AG04450 (cell line): Measurements from ENCODE around the gene MICAL3. TPM values are rescaled to one million over a fixed set of nuclear protein-coding genes. Genes with fewer than 3 reads are reported as not detected.
"Not testable (repeated sequence)": the region's sequence is repeated elsewhere in the genome, so short reads cannot be mapped to it uniquely, and the experiment has no call there.

ENCODE experiments used
- CTCF ChIA-PET: fragments of 300-600, 350-600 bp; formaldehyde crosslinking; extraction: SDS; loops from one replicate; lab custom pipeline; 2022; ENCODE audit warnings: antibody characterized with exemption, inconsistent platforms; lab: Charles Lee
- POLR2A ChIA-PET: fragments of 350-600 bp; formaldehyde crosslinking; extraction: SDS; loops from one replicate; lab custom pipeline; 2021; ENCODE audit warnings: antibody characterized with exemption, inconsistent platforms; lab: Yijun Ruan, JAX
- DNase-seq: peaks from one replicate; pipeline ENCODE4 v3.0.0-alpha.2; 2011; ENCODE audit warnings: low read depth, low spot score
- H3K27ac ChIP-seq: one replicate; pipeline ENCODE4 v1.5.1; 2012; ENCODE audit warnings: low read depth, low read length, control low read depth
- H3K27me3 ChIP-seq: one replicate; pipeline ENCODE4 v1.6.0; 2012; ENCODE audit warnings: low read length; ENCODE audit not compliant: control insufficient read depth, insufficient read depth
- H3K4me3 ChIP-seq: 2 replicates; pipeline ENCODE4 v1.5.1; 2011; ENCODE audit warnings: mild to moderate bottlenecking, low read depth, low read length, control low read depth
- H3K9me3 ChIP-seq: 2 replicates; pipeline ENCODE4 v1.5.1; 2012; ENCODE audit warnings: low read length; ENCODE audit not compliant: control insufficient read depth, insufficient read depth
- polyA plus RNA-seq: library from polyadenylated mRNA; depleted of rRNA; stranded (reverse); fragments of >200 nt; gene quantifications from 2 replicates; pipeline ENCODE4 v1.2.3, GENCODE V29; 2011
- TF ChIP-seq, protein P1 (sequence below): IDR thresholded peaks from 2 replicates; pipeline ENCODE4 v1.5.1; 2011; ENCODE audit warnings: low read depth, low read length, control low read depth, inconsistent platforms

Gene MICAL3
- polyA plus RNA-seq, 1 experiment, result 17.8 TPM

DNA sequence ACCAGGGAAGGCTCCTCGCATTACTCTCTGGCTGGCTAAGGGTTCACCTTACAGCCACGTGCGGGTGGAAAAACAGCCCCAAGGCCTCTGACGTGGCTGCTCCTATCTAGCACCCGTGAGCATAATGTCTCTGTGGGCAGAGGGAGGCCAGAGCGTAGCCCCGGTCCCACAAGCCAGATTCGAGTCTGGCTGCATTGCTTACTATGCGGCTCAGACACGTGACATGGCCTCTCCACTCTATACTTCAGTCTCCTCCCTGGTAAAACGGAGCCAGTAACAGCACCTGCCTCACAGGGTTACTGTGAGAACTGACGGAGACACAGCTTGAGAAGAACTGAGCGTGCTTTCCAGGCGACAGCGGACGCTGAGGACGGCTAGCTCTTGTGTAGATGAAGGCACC is 144.3 kb downstream of the MICAL3 start:
- Histone ChIP-seq H3K9me3 (no peaks in the 10 kb centered on the region), H3K27ac (no peak overlapping the region), H3K27me3 (no peaks in the 10 kb centered on the region), H3K4me3 (no peak overlapping the region)
- no peak for DNase-seq
- CTCF ChIA-PET, result no interaction called here
- POLR2A ChIA-PET, result no interaction called here
- TF ChIP-seq, protein P1, sequence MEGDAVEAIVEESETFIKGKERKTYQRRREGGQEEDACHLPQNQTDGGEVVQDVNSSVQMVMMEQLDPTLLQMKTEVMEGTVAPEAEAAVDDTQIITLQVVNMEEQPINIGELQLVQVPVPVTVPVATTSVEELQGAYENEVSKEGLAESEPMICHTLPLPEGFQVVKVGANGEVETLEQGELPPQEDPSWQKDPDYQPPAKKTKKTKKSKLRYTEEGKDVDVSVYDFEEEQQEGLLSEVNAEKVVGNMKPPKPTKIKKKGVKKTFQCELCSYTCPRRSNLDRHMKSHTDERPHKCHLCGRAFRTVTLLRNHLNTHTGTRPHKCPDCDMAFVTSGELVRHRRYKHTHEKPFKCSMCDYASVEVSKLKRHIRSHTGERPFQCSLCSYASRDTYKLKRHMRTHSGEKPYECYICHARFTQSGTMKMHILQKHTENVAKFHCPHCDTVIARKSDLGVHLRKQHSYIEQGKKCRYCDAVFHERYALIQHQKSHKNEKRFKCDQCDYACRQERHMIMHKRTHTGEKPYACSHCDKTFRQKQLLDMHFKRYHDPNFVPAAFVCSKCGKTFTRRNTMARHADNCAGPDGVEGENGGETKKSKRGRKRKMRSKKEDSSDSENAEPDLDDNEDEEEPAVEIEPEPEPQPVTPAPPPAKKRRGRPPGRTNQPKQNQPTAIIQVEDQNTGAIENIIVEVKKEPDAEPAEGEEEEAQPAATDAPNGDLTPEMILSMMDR, result no peak

DNA sequence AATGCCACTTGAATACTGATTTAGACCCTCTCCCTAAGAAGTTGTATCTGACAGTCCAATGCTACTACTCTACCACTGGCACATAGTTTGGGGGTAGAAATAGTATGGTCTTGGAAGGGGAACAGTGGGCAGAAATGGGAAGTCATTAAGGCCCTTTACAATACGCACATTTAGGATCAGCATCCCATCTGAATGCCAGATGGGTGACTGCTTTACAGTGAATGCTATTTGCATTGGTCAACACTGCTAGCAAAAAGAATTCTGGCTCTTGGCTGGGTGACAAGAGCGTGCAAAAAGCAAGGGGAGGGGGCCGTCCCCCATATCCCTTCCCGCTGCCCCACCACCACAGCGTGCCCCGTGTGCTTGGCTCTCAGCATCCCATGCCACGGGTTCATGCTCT is 145.4 kb downstream of the MICAL3 start:
- Histone ChIP-seq H3K27ac (no peak overlapping the region), H3K27me3 (no peaks in the 10 kb centered on the region), H3K4me3 (no peak overlapping the region), H3K9me3 (no peaks in the 10 kb centered on the region)
- no peak for DNase-seq
- ChIA-PET POLR2A (no interaction called here), CTCF (no interaction called here)
- TF ChIP-seq, protein P1, result no peak

DNA sequence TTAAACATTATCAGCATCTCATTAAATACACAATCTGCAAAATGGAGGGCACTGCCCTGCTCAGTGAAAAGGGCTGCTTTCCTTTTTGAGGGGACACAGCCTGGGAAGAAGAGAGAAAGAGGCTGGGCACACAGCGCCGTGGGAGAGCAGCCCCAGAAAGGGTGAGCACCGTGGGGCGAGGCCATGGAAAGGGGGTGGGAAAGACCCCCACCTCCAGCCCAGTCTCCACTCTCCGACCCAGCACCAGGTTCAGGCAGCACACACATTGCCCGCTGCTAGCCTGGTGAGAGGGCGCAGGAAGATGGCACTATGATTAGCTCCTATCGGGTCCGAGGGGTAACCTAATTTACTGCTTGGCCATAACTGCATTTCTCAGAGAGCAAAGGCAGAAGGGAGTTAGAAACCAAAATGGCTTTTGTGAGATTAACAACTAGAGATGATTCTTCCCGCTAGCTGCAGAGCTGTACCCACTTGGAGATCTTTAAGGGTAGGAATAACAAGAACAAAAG is 146.1 kb downstream of the MICAL3 start:
- no peaks in the 10 kb centered on the region; the same call in 1 of the 2 replicates for H3K9me3 ChIP-seq
- POLR2A ChIA-PET, result no interaction called here
- no peak overlapping the region for H3K4me3 ChIP-seq
- CTCF ChIA-PET, result no interaction called here
- TF ChIP-seq, protein P1, result no peak
- DNase-seq, result no peak
- H3K27me3 ChIP-seq, result no peaks in the 10 kb centered on the region
- H3K27ac ChIP-seq, result no peak overlapping the region

DNA sequence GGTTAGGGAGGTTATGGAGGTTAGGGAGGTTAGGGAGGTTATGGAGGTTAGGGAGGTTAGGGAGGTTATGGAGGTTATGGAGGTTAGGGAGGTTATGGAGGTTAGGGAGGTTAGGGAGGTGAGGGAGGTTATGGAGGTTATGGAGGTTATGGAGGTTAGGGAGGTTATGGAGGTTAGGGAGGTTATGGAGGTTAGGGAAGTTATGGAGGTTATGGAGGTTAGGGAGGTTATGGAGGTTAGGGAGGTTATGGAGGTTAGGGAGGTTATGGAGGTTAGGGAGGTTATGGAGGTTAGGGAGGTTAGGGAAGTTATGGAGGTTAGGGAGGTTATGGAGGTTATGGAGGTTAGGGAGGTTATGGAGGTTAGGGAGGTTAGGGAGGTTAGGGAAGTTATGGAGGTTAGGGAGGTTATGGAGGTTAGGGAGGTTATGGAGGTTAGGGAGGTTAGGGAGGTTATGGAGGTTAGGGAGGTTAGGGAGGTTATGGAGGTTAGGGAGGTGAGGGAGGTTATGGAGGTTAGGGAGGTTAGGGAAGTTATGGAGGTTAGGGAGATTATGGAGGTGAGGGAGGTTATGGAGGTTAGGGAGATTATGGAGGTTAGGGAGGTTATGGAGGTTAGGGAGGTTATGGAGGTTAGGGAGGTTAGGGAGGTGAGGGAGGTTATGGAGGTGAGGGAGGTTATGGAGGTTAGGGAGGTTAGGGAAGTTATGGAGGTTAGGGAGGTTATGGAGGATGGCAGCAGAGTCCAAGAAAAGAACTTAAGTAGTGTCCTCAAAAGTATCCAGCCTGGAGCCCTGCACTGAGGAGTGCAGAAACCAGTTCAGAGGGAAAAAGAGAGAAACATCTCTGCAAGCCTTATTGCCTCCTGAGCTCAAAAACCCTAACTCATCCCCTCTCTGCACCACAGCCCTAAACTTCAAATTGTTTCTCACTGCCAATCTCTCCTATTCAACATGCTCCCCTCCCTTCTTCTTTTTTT is 147.2 kb downstream of the MICAL3 start:
- H3K9me3 ChIP-seq, H3K27me3 ChIP-seq, DNase-seq, H3K4me3 ChIP-seq, CTCF ChIA-PET, H3K27ac ChIP-seq, POLR2A ChIA-PET: not testable (repeated sequence)

DNA sequence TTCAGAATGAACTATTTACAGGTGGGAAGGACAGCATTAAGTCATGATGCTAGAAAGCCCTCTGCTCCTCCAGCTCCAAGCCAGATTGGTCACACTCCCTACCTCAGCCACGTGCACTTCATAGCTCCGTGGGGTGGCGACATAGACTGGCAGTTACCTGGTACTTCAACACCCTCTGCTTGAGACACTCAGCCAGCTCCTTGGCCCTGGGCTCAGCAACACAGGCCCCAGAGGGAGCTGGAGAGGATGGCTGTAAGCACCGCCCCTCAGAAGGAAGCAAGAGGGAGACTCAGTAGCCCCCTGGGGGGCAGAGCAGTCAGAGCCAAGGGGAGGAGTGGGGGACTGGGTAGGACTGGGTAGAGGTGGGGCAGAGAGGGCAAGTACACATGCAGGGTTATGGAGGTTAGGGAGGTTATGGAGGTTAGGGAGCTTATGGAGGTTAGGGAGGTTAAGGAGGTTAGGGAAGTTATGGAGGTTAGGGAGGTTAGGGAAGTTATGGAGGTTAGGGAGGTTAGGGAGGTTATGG is 148.0 kb downstream of the MICAL3 start:
- no peak overlapping the region for H3K27ac ChIP-seq
- TF ChIP-seq, protein P1, result no peak
- ChIA-PET CTCF (interaction anchor here (0.9 to 1.2 kb wide), 3 partner anchors 17 to 46 kb away, joined by 3 read pairs; no protein-coding TSS in a partner anchor), POLR2A (interaction anchor here (0.6 to 1.0 kb wide), 2 partner anchors 14 to 766 kb away, joined by 3 to 13 read pairs; no protein-coding TSS in a partner anchor)
- H3K9me3 ChIP-seq, result no peaks in the 10 kb centered on the region; the same call in 1 of the 2 replicates
- no peaks in the 10 kb centered on the region for H3K27me3 ChIP-seq
- H3K4me3 ChIP-seq, result no peak overlapping the region
- no peak for DNase-seq
